Osteoblast (primary cell): Measurements from ENCODE around the gene F13B. TPM values are rescaled to one million over a fixed set of nuclear protein-coding genes. Genes with fewer than 3 reads are reported as not detected.
"Not testable (repeated sequence)": the region's sequence is repeated elsewhere in the genome, so short reads cannot be mapped to it uniquely, and the experiment has no call there.

ENCODE experiments used
- DNase-seq: peaks from one replicate; pipeline ENCODE4 v3.0.0; 2011; ENCODE audit warnings: low spot score, mixed read lengths; ENCODE audit not compliant: insufficient read length; ENCODE audit errors: missing footprints
- H2AFZ ChIP-seq: 2 replicates; pipeline ENCODE4 v1.6.0; 2011; ENCODE audit warnings: mild to moderate bottlenecking, low read length
- H3K27ac ChIP-seq: 2 replicates; pipeline ENCODE4 v1.5.1; 2011; ENCODE audit warnings: mild to moderate bottlenecking, low read depth, low read length, moderate library complexity
- H3K27me3 ChIP-seq: 2 replicates; pipeline ENCODE4 v1.6.0; 2012; ENCODE audit warnings: mild to moderate bottlenecking, control low read depth, inconsistent platforms, low read length, moderate library complexity; ENCODE audit not compliant: insufficient read depth
- H3K36me3 ChIP-seq: 2 replicates; pipeline ENCODE4 v1.5.1; 2011; ENCODE audit warnings: mild to moderate bottlenecking, low read length, control low read depth, moderate library complexity; ENCODE audit not compliant: insufficient read depth
- H3K4me1 ChIP-seq: 2 replicates; pipeline ENCODE4 v1.5.1; 2011; ENCODE audit warnings: mild to moderate bottlenecking, low read length, control low read depth, moderate library complexity; ENCODE audit not compliant: insufficient read depth
- H3K4me2 ChIP-seq: 2 replicates; pipeline ENCODE4 v1.6.0; 2011; ENCODE audit warnings: mild to moderate bottlenecking, low read length; ENCODE audit not compliant: insufficient read depth
- H3K4me3 ChIP-seq: fragments of 200-600 bp; sonication (generic); 3 replicates; pipeline ENCODE4 v1.5.1; 2012; ENCODE audit warnings: mild to moderate bottlenecking, low read length, inconsistent platforms; ENCODE audit not compliant: insufficient read depth
- H3K79me2 ChIP-seq: 2 replicates; pipeline ENCODE4 v1.6.0; 2012; ENCODE audit warnings: mild to moderate bottlenecking, low read length, control low read depth, inconsistent platforms; ENCODE audit not compliant: insufficient read depth
- H3K9me3 ChIP-seq: 2 replicates; pipeline ENCODE4 v1.5.1; 2011; ENCODE audit warnings: low read depth, low read length, control low read depth
- H4K20me1 ChIP-seq: 2 replicates; pipeline ENCODE4 v1.6.0; 2012; ENCODE audit warnings: mild to moderate bottlenecking, low read length, control low read depth; ENCODE audit not compliant: insufficient read depth
- total RNA-seq: library from RNA; depleted of rRNA; stranded (reverse); fragments of >200 nt; gene quantifications from 2 replicates; pipeline ENCODE4 v1.2.3, GENCODE V29; 2012
- TF ChIP-seq, protein P1 (sequence below): IDR thresholded peaks from 2 replicates; pipeline ENCODE4 v1.5.1; 2011; ENCODE audit warnings: mild to moderate bottlenecking, low read depth, low read length, moderate library complexity; ENCODE audit errors: extremely low read depth

The F13B gene
- total RNA-seq, 1 donor: under 0.01 TPM

DNA sequence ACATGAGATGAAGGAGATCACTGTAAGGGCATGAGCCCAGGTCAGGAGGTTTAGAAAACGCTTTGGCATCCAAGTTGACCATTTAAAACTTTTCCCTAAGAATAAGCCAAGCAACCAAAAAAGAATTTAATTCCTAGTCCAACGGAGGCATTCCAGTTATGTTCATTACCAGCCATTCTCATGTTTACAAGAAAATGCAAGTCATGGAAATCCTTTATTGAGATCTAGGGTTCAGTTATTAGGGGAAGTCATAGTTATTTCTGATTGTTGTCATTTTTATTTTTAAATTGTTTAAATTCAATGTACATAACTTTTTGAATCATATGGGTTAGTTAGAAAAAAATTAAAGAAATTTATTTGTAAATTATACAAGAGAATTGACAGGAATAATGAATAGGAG, 65.2 kb downstream of the F13B start:
- Histone ChIP-seq H3K36me3 (no peaks in the 10 kb centered on the region), H3K4me1 (peaks cover 7% of the 10 kb centered on the region), H3K4me3 (no peak overlapping the region), H3K27me3 (no peaks in the 10 kb centered on the region), H3K9me3 (no peaks in the 10 kb centered on the region), H3K79me2 (no peaks in the 10 kb centered on the region), H3K4me2 (no peak overlapping the region), H2AFZ (no peak overlapping the region), H3K27ac (no peak overlapping the region), H4K20me1 (no peaks in the 10 kb centered on the region)
- DNase-seq: no peak
- TF ChIP-seq, protein P1, sequence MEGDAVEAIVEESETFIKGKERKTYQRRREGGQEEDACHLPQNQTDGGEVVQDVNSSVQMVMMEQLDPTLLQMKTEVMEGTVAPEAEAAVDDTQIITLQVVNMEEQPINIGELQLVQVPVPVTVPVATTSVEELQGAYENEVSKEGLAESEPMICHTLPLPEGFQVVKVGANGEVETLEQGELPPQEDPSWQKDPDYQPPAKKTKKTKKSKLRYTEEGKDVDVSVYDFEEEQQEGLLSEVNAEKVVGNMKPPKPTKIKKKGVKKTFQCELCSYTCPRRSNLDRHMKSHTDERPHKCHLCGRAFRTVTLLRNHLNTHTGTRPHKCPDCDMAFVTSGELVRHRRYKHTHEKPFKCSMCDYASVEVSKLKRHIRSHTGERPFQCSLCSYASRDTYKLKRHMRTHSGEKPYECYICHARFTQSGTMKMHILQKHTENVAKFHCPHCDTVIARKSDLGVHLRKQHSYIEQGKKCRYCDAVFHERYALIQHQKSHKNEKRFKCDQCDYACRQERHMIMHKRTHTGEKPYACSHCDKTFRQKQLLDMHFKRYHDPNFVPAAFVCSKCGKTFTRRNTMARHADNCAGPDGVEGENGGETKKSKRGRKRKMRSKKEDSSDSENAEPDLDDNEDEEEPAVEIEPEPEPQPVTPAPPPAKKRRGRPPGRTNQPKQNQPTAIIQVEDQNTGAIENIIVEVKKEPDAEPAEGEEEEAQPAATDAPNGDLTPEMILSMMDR: no peak

DNA sequence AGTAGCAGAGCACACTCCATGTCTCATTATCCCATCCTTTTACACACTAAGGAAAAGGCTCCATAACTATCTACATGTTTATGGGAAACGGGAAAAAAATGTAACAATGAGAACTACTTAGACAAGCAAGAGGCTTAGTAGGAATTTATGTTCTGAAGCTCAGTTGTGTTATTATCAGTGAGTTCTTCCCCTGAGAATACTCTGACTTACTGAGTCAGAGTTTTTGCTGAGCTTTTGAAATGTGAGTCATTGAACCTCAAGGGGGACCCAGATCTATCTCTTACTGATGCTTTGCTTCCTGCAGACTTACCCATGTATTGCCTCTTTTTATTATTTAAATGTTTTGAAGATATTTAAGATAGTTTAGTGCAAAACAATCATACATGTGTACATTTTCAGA, 69.6 kb downstream of the F13B start:
- Histone ChIP-seq H2AFZ (no peak overlapping the region), H3K79me2 (no peaks in the 10 kb centered on the region), H3K27me3 (no peaks in the 10 kb centered on the region), H3K4me3 (no peak overlapping the region), H3K4me1 (peaks cover 7% of the 10 kb centered on the region), H3K27ac (no peak overlapping the region), H3K9me3 (no peaks in the 10 kb centered on the region), H4K20me1 (no peaks in the 10 kb centered on the region), H3K4me2 (peak overlapping the region; percentile 14), H3K36me3 (no peaks in the 10 kb centered on the region)
- TF ChIP-seq, protein P1: no peak
- DNase-seq: peak; percentile 71

DNA sequence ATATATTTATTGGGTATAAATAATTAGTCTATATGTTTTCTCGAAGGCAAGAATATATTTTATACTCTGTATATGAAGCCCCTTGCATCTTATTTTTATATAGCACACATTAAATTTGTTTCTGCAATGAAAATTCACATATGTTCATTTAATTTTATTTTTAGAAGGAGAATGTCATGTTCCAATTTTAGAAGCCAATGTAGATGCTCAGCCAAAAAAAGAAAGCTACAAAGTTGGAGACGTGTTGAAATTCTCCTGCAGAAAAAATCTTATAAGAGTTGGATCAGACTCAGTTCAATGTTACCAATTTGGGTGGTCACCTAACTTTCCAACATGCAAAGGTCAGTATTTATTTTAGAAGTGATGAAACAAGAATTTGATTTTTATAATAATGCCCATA, 73.1 kb downstream of the F13B start:
- no peak for DNase-seq
- no peaks in the 10 kb centered on the region for H4K20me1 ChIP-seq
- TF ChIP-seq, protein P1: no peak
- no peak overlapping the region for H3K4me3 ChIP-seq
- no peak overlapping the region for H3K4me2 ChIP-seq
- H3K79me2 ChIP-seq: no peaks in the 10 kb centered on the region
- H3K36me3 ChIP-seq: no peaks in the 10 kb centered on the region
- no peak overlapping the region for H3K27ac ChIP-seq
- peaks cover 7% of the 10 kb centered on the region for H3K4me1 ChIP-seq
- no peak overlapping the region for H2AFZ ChIP-seq
- H3K27me3 ChIP-seq: no peaks in the 10 kb centered on the region
- no peaks in the 10 kb centered on the region for H3K9me3 ChIP-seq

DNA sequence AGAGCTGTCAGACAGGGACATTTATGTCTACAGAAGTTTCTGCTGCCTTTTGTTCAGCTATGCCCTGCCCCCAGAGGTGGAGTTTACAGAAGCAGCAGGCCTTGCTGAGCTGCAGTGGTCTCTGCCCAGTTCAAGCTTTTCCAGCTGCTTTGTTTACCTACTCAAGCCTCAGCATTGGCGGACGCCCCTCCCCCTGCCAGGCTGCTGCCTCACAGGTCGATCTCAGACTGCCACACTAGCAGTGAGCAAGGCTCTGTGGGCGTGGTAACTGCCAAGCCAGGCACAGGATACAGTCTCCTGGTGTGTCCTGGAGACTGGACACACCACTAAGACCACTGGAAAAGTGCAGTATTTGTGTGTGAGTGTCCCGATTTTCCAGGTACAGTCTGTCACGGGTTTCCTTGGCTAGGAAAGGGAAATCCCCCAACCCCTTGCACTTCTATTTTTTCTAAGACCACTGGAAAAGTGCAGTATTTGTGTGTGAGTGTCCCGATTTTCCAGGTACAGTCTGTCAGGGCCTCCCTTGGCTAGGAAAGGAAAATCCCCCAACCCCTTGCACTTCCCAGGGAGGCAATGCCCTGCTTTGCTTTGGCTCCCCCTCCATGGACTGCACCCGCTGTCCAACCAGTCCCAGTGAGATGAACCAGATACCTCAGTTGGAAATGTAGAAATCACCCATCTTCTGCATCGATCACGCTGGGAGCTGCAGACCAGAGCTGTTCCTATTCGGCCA, 75.0 kb downstream of the F13B start:
- H3K79me2 ChIP-seq, H3K4me1 ChIP-seq, H4K20me1 ChIP-seq, H3K27ac ChIP-seq, H3K4me3 ChIP-seq, H3K36me3 ChIP-seq, H3K9me3 ChIP-seq, H3K27me3 ChIP-seq, DNase-seq: not testable (repeated sequence)
- peak overlapping the region; percentile 53 for H3K4me2 ChIP-seq
- H2AFZ ChIP-seq: peak overlapping the region; percentile 71

Other genes with a start within 250 kb of the F13B start
- not detected in 2 replicates for gene CFHR1, start 247.5 kb downstream of the F13B start, total RNA-seq
- not detected in 2 replicates for gene CFHR4, start 179.2 kb downstream of the F13B start, total RNA-seq
- gene CFHR2, start 123.5 kb downstream of the F13B start, total RNA-seq: not detected in 2 replicates
- gene CFHR5, start 89.7 kb downstream of the F13B start, total RNA-seq: not detected in 2 replicates
- 5.1 and 5.6 TPM in 2 replicates for gene ASPM, start 79.4 kb upstream of the F13B start, total RNA-seq
- 25.9 and 27.9 TPM in 2 replicates for gene ZBTB41, start 134.0 kb upstream of the F13B start, total RNA-seq
- gene CRB1, start 201.0 kb upstream of the F13B start, total RNA-seq: not detected in 2 replicates